DMS153 treated with DMSO at 0.1 percent for 48 hours (cell line): Measurements from ENCODE around the gene TRIOBP.
"Not testable (repeated sequence)": the region's sequence is repeated elsewhere in the genome, so short reads cannot be mapped to it uniquely, and the experiment has no call there.

Source experiments
- DNase-seq: peaks from one replicate; lab custom pipeline; 2025; ENCODE audit not compliant: unreplicated experiment; lab: John Stamatoyannopoulos, UW

Gene TRIOBP

DNA sequence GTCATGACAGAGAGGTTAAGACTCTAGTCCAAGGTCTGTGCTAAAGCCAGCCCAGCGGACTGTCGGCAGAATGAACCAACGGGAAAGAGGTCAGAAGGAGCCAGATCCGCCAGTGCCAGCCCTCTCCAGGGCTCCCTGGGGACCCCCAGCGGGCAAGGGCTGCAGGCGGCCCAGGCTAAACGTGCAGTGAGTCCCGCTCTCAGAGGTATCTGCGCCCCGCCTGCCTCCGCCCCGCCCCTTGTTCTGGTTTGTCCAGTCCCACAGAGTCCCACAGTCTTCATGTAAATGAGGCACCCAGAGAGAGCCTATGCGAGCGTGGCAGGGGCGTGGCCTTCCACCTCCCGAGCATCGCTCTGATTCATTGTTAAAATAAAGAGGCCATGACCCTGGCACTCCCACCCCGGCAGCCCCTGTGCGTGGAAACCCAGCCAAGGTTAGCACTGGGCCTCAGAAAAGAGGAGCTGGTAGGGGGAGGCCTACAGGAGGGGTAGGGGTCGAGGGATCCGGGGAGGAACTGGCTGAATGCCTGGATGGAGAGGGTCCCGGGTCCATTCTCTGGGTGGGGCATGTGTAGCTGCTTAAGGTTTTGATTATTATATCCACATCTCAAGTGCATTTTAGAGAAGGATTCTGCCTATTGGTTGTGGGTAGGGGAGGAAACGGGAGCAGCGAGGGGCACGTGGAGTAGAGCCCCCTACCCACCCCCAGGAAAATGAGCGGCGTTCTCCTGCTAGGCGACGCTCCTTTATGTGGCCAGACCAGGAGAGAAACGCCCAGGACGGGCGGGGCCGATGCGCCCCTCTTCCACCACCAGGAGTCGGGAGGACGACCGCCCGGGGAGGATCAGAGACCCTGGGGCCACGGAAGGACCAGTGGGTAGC lies at the start of gene TRIOBP:
TRIOBP (plus strand) TSS at position 392 of the 881 bp plus-strand sequence. CDS start 4,318 bp downstream, outside the sequence.
- peak; percentile 86 for DNase-seq

GRCh38 chr22:37647317-37647716 lies 49.5 kb upstream of the TRIOBP start:
- DNase-seq, result no peak

GRCh38 chr22:37647928-37648327 lies 48.9 kb upstream of the TRIOBP start:
- DNase-seq, result no peak

GRCh38 chr22:37650463-37651136 lies 46.2 kb upstream of the TRIOBP start:
- no peak for DNase-seq

DNA sequence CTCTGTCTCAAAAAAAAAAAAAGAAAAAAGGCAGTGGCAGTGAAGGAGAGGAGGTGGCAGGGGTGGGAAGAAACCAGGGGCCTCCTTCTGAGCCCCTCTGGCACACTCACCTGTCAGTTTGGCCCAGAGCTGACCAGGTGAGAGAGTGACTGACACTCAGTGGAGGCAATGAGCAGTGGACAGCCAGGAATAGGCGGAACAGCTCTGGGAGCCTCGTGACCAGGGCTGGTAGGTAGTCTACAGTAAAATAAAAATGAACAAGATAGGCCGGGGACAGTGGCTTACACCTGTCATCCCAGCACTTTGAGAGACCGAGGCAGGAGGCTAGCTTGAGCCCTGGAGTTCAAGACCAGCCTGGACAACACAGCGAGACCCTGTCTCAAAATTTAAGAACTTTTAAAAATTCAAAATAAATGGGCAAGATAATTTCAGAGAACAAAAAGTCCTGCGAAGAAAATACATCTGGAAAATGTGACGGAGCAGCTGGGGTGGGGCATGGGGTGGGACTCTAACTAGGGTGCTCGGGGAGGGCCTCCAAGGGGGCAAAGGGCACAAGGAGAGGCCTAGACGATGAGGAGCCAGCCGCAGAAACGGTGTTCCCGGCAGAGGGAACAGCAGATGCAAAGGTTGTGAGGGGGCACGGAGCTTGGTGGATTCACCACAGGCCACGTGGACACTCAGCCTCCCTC lies 42.1 kb upstream of the TRIOBP start:
- no peak for DNase-seq

GRCh38 chr22:37655252-37655563 lies 41.6 kb upstream of the TRIOBP start:
- DNase-seq, result no peak

DNA sequence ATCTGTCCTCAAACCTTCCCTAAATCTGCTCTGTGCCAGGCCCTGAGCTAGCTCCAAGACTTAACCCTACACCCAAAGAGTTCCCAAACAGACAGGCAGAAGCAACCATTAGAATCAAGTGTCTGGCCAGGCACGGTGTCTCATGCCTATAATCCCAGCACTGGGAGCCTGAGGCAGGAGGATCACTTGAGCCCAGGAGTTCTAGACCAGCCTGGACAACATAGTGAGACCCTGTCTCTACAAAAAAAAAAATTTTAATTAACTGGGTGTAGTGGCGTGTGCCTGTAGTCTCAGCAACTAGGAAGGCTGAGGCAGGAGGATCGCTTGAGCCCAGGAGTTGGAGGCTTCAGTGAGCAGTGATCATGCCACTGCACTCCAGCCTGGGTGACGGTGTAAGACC lies 40.3 kb upstream of the TRIOBP start:
- DNase-seq, result not testable (repeated sequence)

- DNase-seq, result no peak
Measured at GRCh38 chr22:37657590-37658132, 39.2 kb upstream of the TRIOBP start.

DNA sequence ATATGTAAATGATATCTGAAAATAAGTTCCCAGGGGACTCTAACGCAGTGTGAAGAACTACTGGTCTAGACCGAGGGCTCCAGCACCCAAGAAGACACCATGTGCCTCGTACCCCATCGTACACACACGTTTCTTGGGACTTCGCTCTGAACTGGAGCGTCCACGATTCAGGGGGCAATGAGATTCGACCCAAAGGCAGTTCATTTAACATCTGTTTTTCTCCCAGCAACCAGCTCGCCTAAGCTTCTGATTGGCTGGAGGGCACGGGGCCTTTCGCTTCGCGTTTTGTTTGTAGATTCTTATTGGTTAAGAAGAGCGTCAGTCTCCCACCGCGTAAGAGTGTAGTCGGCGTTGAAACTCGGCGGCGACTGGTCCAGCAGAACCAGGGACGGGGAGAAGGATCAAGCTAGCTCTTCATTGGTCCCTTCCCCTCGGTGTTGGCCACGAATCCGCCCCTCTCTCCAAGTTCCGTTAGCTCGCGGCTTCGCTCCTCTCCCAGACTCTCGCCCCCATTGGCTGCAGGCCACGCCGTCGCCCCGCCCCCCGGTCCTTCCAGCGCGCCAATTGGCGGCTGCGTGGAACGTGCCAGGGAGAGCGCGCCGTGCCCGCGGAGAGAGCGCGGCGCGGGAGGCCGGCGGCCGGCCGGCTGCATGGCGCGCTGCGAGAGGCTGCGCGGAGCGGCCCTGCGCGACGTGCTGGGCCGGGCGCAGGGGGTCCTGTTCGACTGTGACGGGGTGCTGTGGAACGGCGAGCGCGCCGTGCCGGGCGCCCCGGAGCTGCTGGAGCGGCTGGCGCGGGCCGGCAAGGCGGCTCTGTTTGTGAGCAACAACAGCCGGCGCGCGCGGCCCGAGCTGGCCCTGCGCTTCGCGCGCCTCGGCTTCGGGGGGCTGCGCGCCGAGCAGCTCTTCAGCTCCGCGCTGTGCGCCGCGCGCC lies 38.4 kb upstream of the TRIOBP start, which contains the start of gene PDXP:
PDXP (plus strand) TSS at position 591 of the 933 bp plus-strand sequence; CDS start at position 651, 60 bp downstream.
- DNase-seq, result peak; percentile 98

GRCh38 chr22:37659066-37659896 lies 37.6 kb upstream of the TRIOBP start:
- no peak for DNase-seq

GRCh38 chr22:37659897-37660708 lies 36.7 kb upstream of the TRIOBP start:
- no peak for DNase-seq

DNA sequence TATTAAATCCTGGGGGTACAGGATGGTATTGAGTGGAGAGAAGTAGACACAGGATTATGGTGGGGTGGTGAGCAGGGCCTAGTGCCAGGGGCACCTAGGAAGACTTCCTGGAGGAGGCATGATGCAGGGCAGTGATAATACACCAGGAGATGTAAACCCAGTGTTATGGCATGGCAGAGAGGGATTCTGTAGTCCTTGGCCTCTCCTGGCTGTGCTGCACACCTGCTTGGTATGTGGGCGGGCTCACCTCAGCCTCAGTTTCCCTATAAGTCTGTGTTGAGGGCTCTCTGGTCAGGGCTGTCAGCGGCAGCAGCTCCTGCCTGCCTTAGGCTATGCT lies 36.2 kb upstream of the TRIOBP start:
- DNase-seq, result no peak

GRCh38 chr22:37661160-37661924 lies 35.5 kb upstream of the TRIOBP start:
- DNase-seq, result no peak

- DNase-seq, result no peak
Measured at GRCh38 chr22:37662039-37662438, 34.8 kb upstream of the TRIOBP start.

- DNase-seq, result no peak
Measured at GRCh38 chr22:37663521-37664140, 33.2 kb upstream of the TRIOBP start.

DNA sequence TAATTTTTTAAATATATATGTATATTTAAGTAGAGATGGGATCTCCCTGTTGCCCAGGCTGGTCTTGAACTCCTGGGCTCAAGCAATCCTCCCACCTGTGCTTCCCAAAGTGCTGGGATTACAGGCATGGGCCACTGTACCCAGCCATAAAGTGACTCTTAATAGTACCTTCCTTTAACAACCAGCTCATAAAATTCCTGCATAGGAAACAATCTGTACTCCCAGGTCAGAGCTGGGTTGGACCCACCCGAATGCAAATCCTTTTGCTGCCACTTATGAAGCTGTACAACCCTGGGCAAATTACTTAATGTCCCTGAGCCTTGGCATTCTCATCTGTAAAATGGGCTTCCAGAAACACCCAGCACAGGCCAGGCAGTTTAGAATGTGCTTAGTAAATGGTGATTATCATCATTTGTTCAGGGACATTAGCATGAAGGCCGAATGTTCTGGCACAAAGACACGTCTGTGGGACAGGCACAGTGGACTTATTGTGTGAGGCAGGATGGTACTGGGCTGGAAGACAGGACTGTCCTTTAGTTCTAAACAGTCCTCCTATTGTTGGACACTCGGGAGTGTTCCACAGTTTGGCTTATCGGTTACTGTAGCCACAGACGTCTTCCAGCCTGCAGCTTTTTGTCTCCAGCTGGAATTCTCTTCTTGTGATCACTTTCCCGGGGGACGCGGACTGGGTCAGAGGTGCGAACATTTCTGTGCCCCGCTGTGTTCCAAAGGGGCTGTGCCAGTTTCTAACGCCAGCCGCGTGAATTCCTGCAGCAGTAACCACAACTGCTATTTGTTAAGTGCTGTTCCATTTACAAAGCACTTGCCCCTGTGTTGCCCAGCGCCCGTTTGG lies 32.4 kb upstream of the TRIOBP start:
- no peak for DNase-seq

GRCh38 chr22:37665487-37665886 lies 31.4 kb upstream of the TRIOBP start:
- no peak for DNase-seq
